EH (cell line): ENCODE results near the gene SHISA3.
A peak's percentile ranks its signal among the peaks of the same experiment; 100 is the strongest.

ENCODE experiments used
- DNase-seq: peaks from one replicate; pipeline ENCODE4 v3.0.0-alpha.2; 2015; ENCODE audit warnings: low read depth

SHISA3 gene

GRCh38 chr4:42391981-42392380 lies 5.3 kb upstream of the SHISA3 start:
- no peak for DNase-seq

GRCh38 chr4:42392436-42392835 lies 4.9 kb upstream of the SHISA3 start:
- DNase-seq: no peak

- no peak for DNase-seq
Observed at GRCh38 chr4:42395595-42395994, 1.7 kb upstream of the SHISA3 start.

GRCh38 chr4:42396361-42396751 lies 932 bp upstream of the SHISA3 start:
- no peak for DNase-seq

GRCh38 chr4:42397635-42398170 lies 415 bp downstream of the SHISA3 start:
- no peak for DNase-seq

GRCh38 chr4:42398171-42398870 lies 1.0 kb downstream of the SHISA3 start:
- DNase-seq: no peak

- no peak for DNase-seq
Observed at GRCh38 chr4:42398871-42399331, 1.6 kb downstream of the SHISA3 start.

- DNase-seq: no peak
Observed at GRCh38 chr4:42399393-42399792, 2.1 kb downstream of the SHISA3 start.

- DNase-seq: no peak
Observed at GRCh38 chr4:42401171-42401570, 3.9 kb downstream of the SHISA3 start.

GRCh38 chr4:42404001-42404400 lies 6.7 kb downstream of the SHISA3 start:
- DNase-seq: no peak

GRCh38 chr4:42410446-42410845 lies 13.2 kb downstream of the SHISA3 start:
- DNase-seq: no peak

- no peak for DNase-seq
Observed at GRCh38 chr4:42411803-42412202, 14.5 kb downstream of the SHISA3 start.

- peak; percentile 51 for DNase-seq
Observed at GRCh38 chr4:42412251-42412650, 15.0 kb downstream of the SHISA3 start.

- no peak for DNase-seq
Observed at GRCh38 chr4:42415281-42415680, 18.0 kb downstream of the SHISA3 start.

GRCh38 chr4:42416017-42416416 lies 18.7 kb downstream of the SHISA3 start:
- no peak for DNase-seq

- DNase-seq: no peak
Observed at GRCh38 chr4:42417550-42417949, 20.3 kb downstream of the SHISA3 start.

GRCh38 chr4:42420140-42420539 lies 22.9 kb downstream of the SHISA3 start:
- no peak for DNase-seq

GRCh38 chr4:42425146-42426065 lies 28.1 kb downstream of the SHISA3 start:
- DNase-seq: no peak

GRCh38 chr4:42428036-42428435 lies 30.7 kb downstream of the SHISA3 start:
- no peak for DNase-seq

GRCh38 chr4:42436928-42437565 lies 39.8 kb downstream of the SHISA3 start:
- no peak for DNase-seq

- no peak for DNase-seq
Observed at GRCh38 chr4:42440083-42440482, 42.8 kb downstream of the SHISA3 start.

GRCh38 chr4:42442601-42443000 lies 45.3 kb downstream of the SHISA3 start:
- DNase-seq: no peak
